ENCODE results near the gene TUBB6. TPM values are rescaled to one million over a fixed set of nuclear protein-coding genes. Genes with fewer than 3 reads are reported as not detected.
A peak's percentile ranks its signal among the peaks of the same experiment; 100 is the strongest.

Gene TUBB6
- total RNA-seq = 29.7 and 31.9 TPM in 2 replicates

GRCh38 chr18:12307701-12308385 lies at the start of gene TUBB6:
TUBB6 (plus strand) TSS chr18:12308241; CDS start chr18:12308293, 52 bp downstream.
- Mint-ChIP-seq H3K4me1 (peaks cover 26% of the 10 kb centered on the region), H3K27me3 (peaks cover 20% of the 10 kb centered on the region), H3K9me3 (peaks cover 2% of the 10 kb centered on the region), H3K4me3 (peak within 1 kb of the TSS; percentile 89), H3K36me3 (ENCODE audit: low read depth) (peaks cover 10% of the 10 kb centered on the region), H3K27ac (peak within 1 kb of the TSS; percentile 73)
- peak; percentile 67 for ATAC-seq (ENCODE audit: low read depth)
- POLR2A ChIA-PET = interaction anchor here (0.7 to 1.5 kb wide), 8 partner anchors 8 to 112 kb away, joined by 3 to 12 read pairs (median 4); partner anchors contain the start of gene AFG3L2
- intact Hi-C loops (cut with micrococcal nuclease) = loop anchor here (1.0 to 5.0 kb wide), 8 partner anchors 7 to 1304 kb away; partner anchors contain the start of genes AFG3L2, CEP192, IMPA2 and PSMG2
- CTCF ChIA-PET = no interaction called here
- no peak for TF ChIP-seq CTCF (IDR thresholded peaks at IDR 0.05)
- peak; percentile 60 for DNase-seq

GRCh38 chr18:12258719-12259705 lies 49.0 kb upstream of the TUBB6 start:
- Mint-ChIP-seq H3K4me3 (no peak overlapping the region), H3K36me3 (ENCODE audit: low read depth) (no peaks in the 10 kb centered on the region), H3K4me1 (no peaks in the 10 kb centered on the region), H3K27ac (no peak overlapping the region), H3K9me3 (no peaks in the 10 kb centered on the region), H3K27me3 (peaks cover 43% of the 10 kb centered on the region)
- ChIA-PET POLR2A (no interaction called here), CTCF (no interaction called here)
- ATAC-seq (ENCODE audit: low read depth) (no peak), DNase-seq (no peak)
- TF ChIP-seq CTCF (IDR thresholded peaks at IDR 0.05) = no peak
- intact Hi-C loops (cut with micrococcal nuclease) = no loop called here

- H3K27me3 Mint-ChIP-seq = peaks cover 19% of the 10 kb centered on the region
These were observed 45.3 kb upstream of the TUBB6 start for GRCh38 chr18:12262748-12263147.

GRCh38 chr18:12264864-12265263 lies 43.2 kb upstream of the TUBB6 start:
- CTCF ChIA-PET = no interaction called here
- POLR2A ChIA-PET = no interaction called here
- no peak for ATAC-seq (ENCODE audit: low read depth)
- intact Hi-C loops (cut with micrococcal nuclease) = no loop called here
- DNase-seq = no peak
- TF ChIP-seq CTCF (IDR thresholded peaks at IDR 0.05) = no peak
- Mint-ChIP-seq H3K9me3 (no peaks in the 10 kb centered on the region), H3K36me3 (ENCODE audit: low read depth) (no peaks in the 10 kb centered on the region), H3K27ac (no peak overlapping the region), H3K27me3 (peaks cover 13% of the 10 kb centered on the region), H3K4me3 (no peak overlapping the region), H3K4me1 (no peaks in the 10 kb centered on the region)

More at GRCh38 chr18:12262748-12263147, 45.3 kb upstream of the TUBB6 start:
- no peaks in the 10 kb centered on the region for H3K9me3 Mint-ChIP-seq
- TF ChIP-seq CTCF (IDR thresholded peaks at IDR 0.05) = no peak
- no peaks in the 10 kb centered on the region for H3K4me1 Mint-ChIP-seq
- CTCF ChIA-PET = no interaction called here
- no peak overlapping the region for H3K4me3 Mint-ChIP-seq
- DNase-seq = no peak
- no peaks in the 10 kb centered on the region for H3K36me3 Mint-ChIP-seq (ENCODE audit: low read depth)
- ATAC-seq (ENCODE audit: low read depth) = no peak
- H3K27ac Mint-ChIP-seq = no peak overlapping the region
- POLR2A ChIA-PET = no interaction called here
- intact Hi-C loops (cut with micrococcal nuclease) = no loop called here

All from activated B cell treated with CpG ODN at 0.5 μM for 24 hours (primary cell).